Spinal cord (tissue), 10 donors: ENCODE measurements around the gene POLR3H. TPM values are rescaled to one million over a fixed set of nuclear protein-coding genes. Genes with fewer than 3 reads are reported as not detected.

ENCODE experiments used
- DNase-seq, 6 donors: peaks; one replicate each; pipeline versions ENCODE4 v3.0.0 to v3.0.0-alpha.2; 2013 to 2015; ENCODE audit warnings: low spot score in 6 of 6, low read depth in 4 of 6
- H3K27ac ChIP-seq: one replicate; pipeline ENCODE4 v1.5.1; 2013; ENCODE audit warnings: low read depth, low read length, control low read depth
- H3K27me3 ChIP-seq: one replicate; pipeline ENCODE4 v1.6.1; 2013; ENCODE audit warnings: low read length; ENCODE audit not compliant: control insufficient read depth, insufficient read depth
- H3K36me3 ChIP-seq: one replicate; pipeline ENCODE4 v1.6.1; 2013; ENCODE audit warnings: low read length; ENCODE audit not compliant: control insufficient read depth, insufficient read depth
- H3K4me1 ChIP-seq: one replicate; pipeline ENCODE4 v1.6.1; 2013; ENCODE audit warnings: low read length; ENCODE audit not compliant: control insufficient read depth, insufficient read depth
- H3K4me3 ChIP-seq: one replicate; pipeline ENCODE4 v1.5.1; 2013; ENCODE audit warnings: low read depth, low read length, control low read depth
- H3K9me3 ChIP-seq: one replicate; pipeline ENCODE4 v1.6.1; 2013; ENCODE audit warnings: low read length; ENCODE audit not compliant: control insufficient read depth, insufficient read depth
- WGBS: methylation state at CpG from one replicate; pipeline ENCODE4 v1.1.5; 2013; ENCODE audit warnings: missing lambda C conversion rate; ENCODE audit not compliant: insufficient coverage; 5-methylcytosine and 5-hydroxymethylcytosine counted together
- polyA plus RNA-seq, 2 donors: library from polyadenylated mRNA; unstranded; fragments of 120-200 nt; gene quantifications; one replicate each; pipeline ENCODE4 v1.2.1, GENCODE V29; 2013; ENCODE audit not compliant: insufficient read length in 2 of 2
- total RNA-seq, 2 donors: library from RNA; depleted of rRNA in 1 of 2; stranded (reverse); fragments of 120-200 nt in 1 of 2; fragments of >200 nt in 1 of 2; gene quantifications; one replicate each; pipeline versions ENCODE4 v1.2.3 to v1.2.4, GENCODE V29; 2013 to 2014
- donor health status: healthy.

Gene POLR3H
- total and polyA plus RNA-seq, 4 donors = 17.9 to 91.5 (median 57.9) TPM

DNA sequence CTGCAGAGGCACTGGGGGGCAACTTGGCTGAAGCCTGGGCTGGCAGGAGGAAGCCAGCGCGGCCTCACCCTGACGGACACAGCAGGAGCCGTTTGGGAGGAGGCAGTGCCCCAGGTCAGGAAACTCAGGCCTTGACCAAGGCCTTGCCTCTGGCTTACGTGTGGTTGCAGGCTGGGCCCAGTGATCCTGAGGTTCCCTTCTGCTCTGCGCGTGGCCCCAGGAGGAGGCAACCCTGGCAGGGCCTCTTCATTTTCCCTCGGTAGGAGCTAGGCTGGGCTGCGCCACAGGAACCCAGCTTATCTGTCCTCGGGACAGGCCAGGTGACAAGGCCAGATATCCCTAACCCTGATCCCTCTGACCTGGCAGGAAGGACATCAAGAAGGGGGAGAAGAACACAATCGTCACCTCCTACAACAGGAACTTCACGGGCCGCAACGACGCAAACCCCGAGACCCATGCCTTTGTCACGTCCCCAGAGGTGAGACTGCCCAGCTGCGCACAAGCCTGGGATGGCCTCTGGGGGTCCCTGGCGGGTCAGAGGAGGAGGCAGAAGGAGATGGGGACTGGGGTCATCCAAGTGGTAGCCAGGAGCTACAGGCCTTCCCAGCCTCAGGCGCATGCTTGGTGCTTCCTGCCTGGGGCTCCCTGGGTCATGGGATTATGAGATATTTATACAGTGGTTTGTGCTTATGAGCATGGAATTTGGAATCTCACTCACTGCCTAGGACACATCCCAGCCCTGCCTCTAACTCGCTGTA lies 20.6 kb downstream of the POLR3H start:
- peaks cover 83% of the 10 kb centered on the region for H3K36me3 ChIP-seq
- H3K27ac ChIP-seq = peak overlapping the region; percentile 43

DNA sequence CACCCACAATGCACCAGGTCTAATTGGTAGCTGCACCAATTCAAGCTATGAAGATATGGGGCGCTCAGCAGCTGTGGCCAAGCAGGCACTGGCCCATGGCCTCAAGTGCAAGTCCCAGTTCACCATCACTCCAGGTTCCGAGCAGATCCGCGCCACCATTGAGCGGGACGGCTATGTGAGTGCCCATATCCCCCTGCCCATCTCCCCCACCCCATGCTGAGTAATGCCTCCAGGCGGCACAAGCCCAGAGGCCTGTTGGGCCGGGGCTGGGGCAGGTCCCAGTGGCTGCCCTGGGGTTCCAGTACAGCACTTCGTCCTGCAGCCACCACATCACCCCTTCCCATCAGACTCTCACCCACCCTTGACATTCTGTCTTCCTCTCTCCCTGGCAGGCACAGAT lies 21.5 kb downstream of the POLR3H start:
- DNase-seq = no peak
- Histone ChIP-seq H3K27ac (no peak overlapping the region), H3K36me3 (peaks cover 83% of the 10 kb centered on the region), H3K9me3 (no peaks in the 10 kb centered on the region), H3K27me3 (no peaks in the 10 kb centered on the region), H3K4me1 (peaks cover 41% of the 10 kb centered on the region), H3K4me3 (no peak overlapping the region)
- 88% methylated on average over 8 of the region's 9 CpGs for WGBS

More for the DNA sequence above, 20.6 kb downstream of the POLR3H start:
- no peak for DNase-seq
- peaks cover 36% of the 10 kb centered on the region for H3K4me1 ChIP-seq
- 83% methylated on average over 20 of the region's 21 CpGs for WGBS
- no peak overlapping the region for H3K4me3 ChIP-seq
- H3K27me3 ChIP-seq = no peaks in the 10 kb centered on the region
- no peaks in the 10 kb centered on the region for H3K9me3 ChIP-seq

DNA sequence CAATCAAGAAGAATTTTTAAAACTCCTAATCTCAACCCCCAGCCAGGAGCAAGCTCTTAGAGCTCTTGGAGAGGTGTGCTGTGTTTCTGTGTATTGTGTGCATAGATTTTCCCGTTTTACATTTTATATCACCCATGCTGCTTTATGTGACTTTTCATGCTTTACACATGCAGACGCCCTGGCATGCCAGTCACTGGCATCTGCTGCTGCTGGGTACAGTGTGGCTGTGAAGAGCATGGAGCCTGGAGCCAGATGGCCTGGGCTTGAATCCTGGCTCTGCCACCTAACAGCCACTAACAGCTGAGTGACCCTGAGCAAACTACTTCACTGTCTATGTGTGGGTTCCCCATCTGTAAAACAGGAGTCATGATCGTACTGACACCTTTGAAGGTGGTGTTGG lies 23.1 kb downstream of the POLR3H start:
- Histone ChIP-seq H3K4me1 (peaks cover 35% of the 10 kb centered on the region), H3K36me3 (peaks cover 82% of the 10 kb centered on the region), H3K4me3 (no peak overlapping the region)

DNA sequence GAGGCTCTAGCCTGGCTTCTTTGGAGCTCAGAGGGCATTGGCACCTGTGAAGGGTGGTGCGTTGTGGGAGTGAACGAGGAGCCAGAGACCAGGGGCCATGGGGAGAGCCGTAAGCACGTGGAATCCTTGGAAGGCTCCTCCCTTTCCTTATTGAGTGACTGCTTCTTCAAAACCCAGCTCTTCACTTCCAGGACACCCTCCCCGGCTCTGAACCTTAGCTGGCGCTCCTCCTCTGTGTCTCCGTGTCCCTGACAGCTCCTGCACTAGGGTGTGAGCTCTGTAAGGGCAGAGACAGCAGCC lies 26.3 kb downstream of the POLR3H start:
- H3K4me1 ChIP-seq = peaks cover 22% of the 10 kb centered on the region
- DNase-seq = no peak
- no peaks in the 10 kb centered on the region for H3K9me3 ChIP-seq
- no peak overlapping the region for H3K27ac ChIP-seq
- peaks cover 82% of the 10 kb centered on the region for H3K36me3 ChIP-seq
- H3K4me3 ChIP-seq = no peak overlapping the region
- no peaks in the 10 kb centered on the region for H3K27me3 ChIP-seq
- WGBS = 25% methylated on average over 2 of the region's 7 CpGs

More for the DNA sequence above, 23.1 kb downstream of the POLR3H start:
- no CpG with 5 or more reads among the region's 3 CpGs for WGBS
- no peaks in the 10 kb centered on the region for H3K9me3 ChIP-seq
- H3K27ac ChIP-seq = no peak overlapping the region
- DNase-seq = peak in 2 of 6 donors; percentile 60 to 75
- H3K27me3 ChIP-seq = no peaks in the 10 kb centered on the region

DNA sequence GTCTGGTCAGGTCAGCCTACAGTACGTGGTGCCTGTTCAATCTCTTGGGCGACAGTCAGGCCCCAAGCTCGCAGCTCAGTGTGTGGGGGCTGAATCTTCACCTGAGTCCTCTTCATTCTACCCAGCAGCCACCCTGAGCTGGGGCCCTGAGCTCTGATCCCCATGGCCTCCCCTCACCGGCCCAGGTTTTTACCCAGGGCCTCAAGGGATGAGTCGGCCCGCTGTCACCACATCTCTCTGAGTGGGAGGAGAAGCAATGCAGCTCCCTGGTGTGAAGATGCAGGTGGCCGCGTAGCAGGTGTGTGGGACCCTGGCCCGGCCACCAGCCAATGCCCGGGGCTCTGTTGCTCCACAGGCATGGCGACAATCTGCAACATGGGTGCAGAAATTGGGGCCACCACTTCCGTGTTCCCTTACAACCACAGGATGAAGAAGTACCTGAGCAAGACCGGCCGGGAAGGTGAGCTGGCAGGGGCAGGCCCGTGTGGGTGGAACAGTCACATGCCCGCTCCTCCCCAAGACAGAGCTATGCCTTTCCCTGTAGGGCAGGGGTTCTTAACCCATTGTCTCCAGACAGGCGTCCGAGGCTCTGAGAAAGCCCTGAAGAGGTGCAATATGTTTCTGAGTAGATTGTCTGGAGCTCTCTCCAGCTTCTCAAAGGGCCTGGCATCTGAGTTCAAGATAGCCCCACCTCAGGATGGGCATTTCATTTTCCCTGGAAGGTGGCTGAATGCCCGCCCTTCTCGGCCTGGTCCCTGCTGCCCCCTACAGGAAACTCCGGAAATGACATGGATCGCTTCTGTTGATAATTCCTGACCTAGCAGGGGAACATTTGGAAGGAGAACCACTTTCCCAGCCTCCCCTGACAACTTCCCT lies 26.9 kb downstream of the POLR3H start:
- Histone ChIP-seq H3K4me1 (peaks cover 24% of the 10 kb centered on the region), H3K4me3 (no peak overlapping the region), H3K27ac (peak overlapping the region; percentile 47), H3K9me3 (no peaks in the 10 kb centered on the region), H3K27me3 (no peaks in the 10 kb centered on the region), H3K36me3 (peaks cover 82% of the 10 kb centered on the region)
- DNase-seq = peak; percentile 65 to 90 (median 68)
- WGBS = 61% methylated on average over 16 of the region's 22 CpGs

- H3K9me3 ChIP-seq = no peaks in the 10 kb centered on the region
- no peaks in the 10 kb centered on the region for H3K27me3 ChIP-seq
- H3K4me3 ChIP-seq = no peak overlapping the region
- H3K4me1 ChIP-seq = peaks cover 30% of the 10 kb centered on the region
- no peak for DNase-seq
- no peak overlapping the region for H3K27ac ChIP-seq
- 90% methylated on average over 8 of the region's 8 CpGs for WGBS
- peaks cover 91% of the 10 kb centered on the region for H3K36me3 ChIP-seq
Measured at GRCh38 chr22:41516462-41516861, 27.8 kb downstream of the POLR3H start.

- no peak for DNase-seq
- Histone ChIP-seq H3K4me3 (no peak overlapping the region), H3K27me3 (no peaks in the 10 kb centered on the region), H3K4me1 (peaks cover 58% of the 10 kb centered on the region), H3K9me3 (no peaks in the 10 kb centered on the region), H3K27ac (no peak overlapping the region), H3K36me3 (peaks cover 91% of the 10 kb centered on the region)
- WGBS = 73% methylated on average over 5 of the region's 5 CpGs
Measured at GRCh38 chr22:41513391-41513790, 30.9 kb downstream of the POLR3H start.

- Histone ChIP-seq H3K27me3 (no peaks in the 10 kb centered on the region), H3K9me3 (no peaks in the 10 kb centered on the region), H3K4me1 (peaks cover 59% of the 10 kb centered on the region), H3K36me3 (peaks cover 93% of the 10 kb centered on the region), H3K27ac (no peak overlapping the region), H3K4me3 (no peak overlapping the region)
- DNase-seq = no peak
- WGBS = 47% methylated on average over 11 of the region's 17 CpGs
Measured at GRCh38 chr22:41512421-41513194, 31.7 kb downstream of the POLR3H start.

DNA sequence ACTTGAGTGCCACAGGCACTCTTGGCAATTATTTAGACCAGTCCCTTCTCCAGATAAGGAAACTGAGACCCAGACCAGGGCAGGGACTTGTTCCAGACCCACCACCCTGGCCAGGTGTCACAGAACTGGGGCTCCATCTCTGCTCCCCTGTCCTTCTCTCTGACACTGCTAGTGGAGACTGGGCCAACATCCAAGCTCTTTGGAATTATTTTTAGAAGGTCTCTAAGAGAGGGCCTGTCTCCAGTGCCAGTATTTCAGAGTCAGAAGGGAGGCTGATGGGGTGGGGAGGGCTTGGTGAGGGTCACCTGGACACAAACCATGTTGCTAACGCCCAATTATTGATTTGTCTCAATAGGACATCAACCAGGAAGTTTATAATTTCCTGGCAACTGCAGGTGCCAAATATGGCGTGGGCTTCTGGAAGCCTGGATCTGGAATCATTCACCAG lies 32.7 kb downstream of the POLR3H start:
- no peak overlapping the region for H3K27ac ChIP-seq
- no peak for DNase-seq
- H3K27me3 ChIP-seq = no peaks in the 10 kb centered on the region
- H3K4me1 ChIP-seq = peaks cover 64% of the 10 kb centered on the region
- H3K36me3 ChIP-seq = peaks cover 89% of the 10 kb centered on the region
- WGBS = 92% methylated on average over 2 of the region's 2 CpGs
- no peaks in the 10 kb centered on the region for H3K9me3 ChIP-seq
- no peak overlapping the region for H3K4me3 ChIP-seq
